Measurements from ENCODE around the gene DPH7.

DNA sequence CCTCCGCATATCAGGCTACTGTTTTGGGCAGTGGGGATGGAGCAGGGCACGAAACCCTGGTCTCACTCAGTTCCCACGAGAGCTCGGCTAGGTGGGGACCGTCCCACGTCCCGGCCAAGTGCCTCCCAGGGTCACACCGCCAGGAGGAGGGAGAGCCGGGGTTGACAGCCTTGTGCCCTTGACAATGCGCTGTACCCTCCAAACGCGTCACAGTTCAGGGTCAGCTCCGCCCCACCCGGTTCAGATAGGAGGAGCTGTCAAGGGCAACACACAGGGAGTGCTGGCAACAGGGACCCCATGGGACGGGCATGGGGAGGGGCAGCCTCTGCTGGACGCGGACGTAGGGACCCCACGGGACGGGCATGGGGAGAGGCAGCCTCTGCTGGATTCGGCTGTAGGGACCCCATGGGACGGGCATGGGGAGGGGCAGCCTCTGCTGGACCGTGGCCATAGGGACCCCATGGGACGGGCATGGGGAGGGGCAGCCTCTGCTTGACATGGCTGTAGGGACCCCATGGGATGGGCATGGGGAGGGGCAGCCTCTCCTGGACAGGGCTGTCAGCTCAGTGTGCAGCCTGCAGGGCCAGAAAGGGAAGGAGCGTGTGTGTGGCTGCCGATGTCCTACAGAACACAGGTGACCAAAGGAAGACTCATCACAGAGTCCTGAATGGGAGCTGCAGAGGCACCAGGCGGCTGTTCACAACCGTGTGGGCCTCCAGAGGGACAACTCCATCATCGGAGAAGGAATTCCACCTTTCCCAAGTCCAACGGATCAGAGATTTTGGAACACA lies 57.9 kb downstream of the DPH7 start:
- TF ChIP-seq CTCF (IDR thresholded peaks at IDR 0.05) (no peak), POLR2A (IDR thresholded peaks at IDR 0.05) (no peak)
